GM19468 (cell line): ENCODE results near the gene SLC12A3.
"Not testable (repeated sequence)": the region's sequence is repeated elsewhere in the genome, so short reads cannot be mapped to it uniquely, and the experiment has no call there.

Experiments
- ATAC-seq: cut with Tn5 transposase; IDR thresholded peaks from one replicate; pipeline ENCODE4 v1.9.1; 2021; ENCODE audit warnings: mild to moderate bottlenecking, moderate library complexity, moderate number of reproducible peaks; ENCODE audit not compliant: unreplicated experiment; ENCODE audit errors: extremely low read depth

The SLC12A3 gene

GRCh38 chr16:56934599-56935145 is 69.7 kb downstream of the SLC12A3 start:
- not testable (repeated sequence) for ATAC-seq

GRCh38 chr16:56935201-56935600 is 70.2 kb downstream of the SLC12A3 start:
- ATAC-seq = no peak

- no peak for ATAC-seq
Observed at GRCh38 chr16:56936491-56936890, 71.5 kb downstream of the SLC12A3 start.

DNA sequence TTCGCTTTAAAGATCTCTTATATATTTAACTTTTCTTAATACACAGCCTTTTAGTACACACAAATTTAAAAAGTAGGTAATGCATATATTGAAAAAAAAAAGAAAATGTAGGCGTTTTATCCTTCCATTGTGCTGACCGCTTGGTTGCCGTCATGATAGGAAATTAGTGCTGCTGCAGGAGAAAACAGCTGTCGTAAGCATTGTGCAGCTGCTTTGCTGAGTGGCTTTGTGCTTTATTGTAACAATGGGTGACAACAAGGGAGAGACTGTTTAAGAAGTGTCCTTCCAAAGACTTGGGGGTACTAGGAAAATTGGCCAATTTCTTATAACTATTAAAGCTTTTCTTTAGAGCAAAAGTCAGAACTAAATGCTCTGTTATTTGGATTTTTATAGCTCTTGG is 71.9 kb downstream of the SLC12A3 start:
- ATAC-seq = no peak

DNA sequence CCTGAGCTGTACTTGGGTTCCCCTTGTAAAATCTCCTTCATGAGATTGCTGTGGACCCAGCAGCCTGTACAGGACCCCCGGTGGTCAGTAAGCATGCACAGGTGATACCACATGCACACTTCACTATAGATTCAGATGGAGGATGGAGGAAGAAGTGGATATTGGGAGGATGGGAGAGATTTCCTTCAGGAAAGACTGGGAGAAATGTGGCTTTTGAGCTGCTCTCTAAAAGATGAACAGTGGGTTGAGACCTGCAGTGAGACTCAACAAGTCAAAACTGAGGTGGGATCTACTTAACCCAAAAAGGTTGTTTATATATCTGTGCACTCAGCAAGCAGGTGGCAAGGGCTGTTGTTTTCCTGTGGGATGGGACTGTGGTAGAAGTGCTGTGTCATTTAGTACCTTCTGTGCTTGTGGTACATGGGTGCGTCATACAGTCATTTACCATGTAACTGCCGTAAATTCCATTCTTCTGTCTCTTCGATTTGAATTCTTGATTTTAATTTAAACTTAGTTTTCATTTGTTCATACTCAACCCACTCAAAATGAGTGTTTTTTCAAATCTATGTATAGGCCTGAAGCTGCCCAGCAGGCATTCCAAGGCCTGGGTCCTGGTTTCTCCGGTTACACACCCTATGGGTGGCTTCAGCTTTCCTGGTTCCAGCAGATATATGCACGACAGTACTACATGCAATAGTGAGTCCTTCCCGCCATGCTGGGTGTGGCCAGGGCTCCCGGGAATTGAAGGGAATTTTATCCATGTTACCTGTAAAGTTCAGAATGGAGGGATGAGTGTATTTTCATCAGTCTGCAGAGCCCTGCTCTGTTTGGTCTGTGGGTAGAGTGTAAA is 73.9 kb downstream of the SLC12A3 start:
- no peak for ATAC-seq

DNA sequence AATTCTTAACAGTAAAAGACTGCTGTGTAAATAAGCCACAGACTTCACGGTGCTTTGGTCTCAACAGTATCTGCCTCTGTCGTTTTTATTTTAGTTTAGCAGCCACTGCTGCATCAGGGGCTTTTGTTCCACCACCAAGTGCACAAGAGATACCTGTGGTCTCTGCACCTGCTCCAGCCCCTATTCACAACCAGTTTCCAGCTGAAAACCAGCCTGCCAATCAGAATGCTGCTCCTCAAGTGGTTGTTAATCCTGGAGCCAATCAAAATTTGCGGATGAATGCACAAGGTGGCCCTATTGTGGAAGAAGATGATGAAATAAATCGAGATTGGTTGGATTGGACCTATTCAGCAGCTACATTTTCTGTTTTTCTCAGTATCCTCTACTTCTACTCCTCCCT is 74.8 kb downstream of the SLC12A3 start:
- ATAC-seq = no peak

DNA sequence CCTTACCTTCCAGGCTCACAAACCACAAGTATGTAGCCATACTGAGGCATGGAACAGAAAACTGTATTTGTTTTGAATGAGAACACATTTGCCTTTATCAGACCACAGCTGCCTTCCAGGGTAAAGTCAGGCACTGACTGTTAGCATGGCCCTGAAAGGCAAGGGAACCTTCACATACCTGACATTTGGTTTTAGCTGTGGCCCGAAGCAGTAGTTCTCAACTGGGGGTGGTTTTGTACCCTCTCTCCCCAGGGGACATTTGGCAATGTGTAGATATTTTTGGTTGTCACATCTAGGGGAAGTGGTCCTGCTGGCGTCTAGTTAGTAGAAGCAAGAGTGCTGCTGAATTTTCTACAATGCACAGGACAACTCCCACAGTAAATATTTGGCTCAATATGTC is 76.1 kb downstream of the SLC12A3 start:
- no peak for ATAC-seq

GRCh38 chr16:56941856-56942331 is 76.9 kb downstream of the SLC12A3 start:
- no peak for ATAC-seq

GRCh38 chr16:56943761-56944375 is 78.9 kb downstream of the SLC12A3 start:
- ATAC-seq = no peak

DNA sequence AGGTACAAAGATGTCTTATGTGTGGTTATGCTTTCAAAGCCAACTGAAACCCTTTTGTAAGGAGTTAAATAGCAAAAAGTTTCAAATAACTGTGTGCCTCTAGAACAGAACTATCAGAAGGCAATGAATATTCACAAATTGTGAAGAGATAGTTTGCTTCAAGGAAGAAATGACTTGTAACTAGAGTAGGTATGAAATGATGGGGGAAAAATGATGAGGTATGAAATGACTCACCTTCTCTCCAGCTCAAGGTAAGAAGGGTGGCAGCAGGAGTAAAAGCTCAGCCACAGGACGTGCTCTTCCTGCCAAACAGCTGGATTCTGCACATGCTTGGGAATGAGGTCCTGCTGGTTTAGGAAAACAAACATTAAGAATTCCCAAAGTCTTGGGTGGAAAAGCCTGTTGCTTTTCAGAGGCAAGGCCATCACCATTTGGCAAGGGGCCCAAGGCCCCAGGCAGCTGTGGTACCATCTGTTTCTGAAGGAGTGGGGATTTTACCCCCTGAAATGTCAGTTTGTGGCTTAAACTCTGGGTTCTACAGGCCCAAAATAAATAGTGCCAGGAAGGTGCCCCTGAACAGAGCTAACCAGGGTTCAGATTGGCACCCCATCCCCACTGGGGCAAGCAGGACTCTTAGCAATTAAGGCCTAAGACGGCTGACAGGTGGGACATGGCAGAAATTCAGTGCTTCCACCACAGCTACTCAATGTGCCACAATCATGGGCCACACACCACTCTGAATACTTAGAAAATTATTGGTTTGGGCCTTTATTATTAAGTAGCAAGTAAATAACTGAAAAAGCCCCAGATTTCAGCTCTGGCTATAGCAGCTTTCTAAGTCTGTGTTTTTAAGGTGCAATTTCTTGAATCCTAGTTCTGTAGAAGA is 80.2 kb downstream of the SLC12A3 start:
- no peak for ATAC-seq

DNA sequence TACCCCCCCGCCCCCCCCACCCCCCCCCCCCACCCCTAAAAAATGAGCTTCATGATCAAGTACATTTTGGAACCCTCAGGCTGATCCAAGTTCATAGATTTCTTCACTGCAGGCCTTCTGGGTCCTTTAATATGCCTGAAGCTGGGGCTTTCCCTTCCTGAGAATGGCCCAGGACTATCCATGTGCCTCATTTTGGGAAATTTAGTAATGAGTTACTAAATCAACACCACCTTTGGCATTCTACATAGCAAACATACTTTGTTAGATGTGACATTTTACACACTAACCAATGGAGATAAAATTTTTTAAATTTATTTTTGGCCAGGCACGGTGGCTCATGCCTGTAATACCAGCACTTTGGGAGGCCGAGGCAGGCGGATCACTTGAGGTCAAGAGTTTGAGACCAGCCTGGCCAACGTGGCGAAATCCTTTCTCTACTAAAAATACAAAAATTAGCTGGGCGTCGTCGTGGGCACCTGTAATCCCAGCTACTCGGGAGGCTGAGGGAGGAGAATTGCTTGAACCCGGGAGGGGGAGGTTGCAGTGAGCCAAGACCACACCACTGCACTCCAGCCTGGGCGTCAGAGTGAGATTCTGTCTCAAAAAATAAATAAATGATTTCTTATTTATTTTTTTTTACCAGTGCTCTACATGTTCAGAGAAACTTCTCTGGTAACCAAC is 81.0 kb downstream of the SLC12A3 start:
- ATAC-seq = no peak

- ATAC-seq = no peak
Observed at GRCh38 chr16:56946767-56947603, 82.0 kb downstream of the SLC12A3 start.

DNA sequence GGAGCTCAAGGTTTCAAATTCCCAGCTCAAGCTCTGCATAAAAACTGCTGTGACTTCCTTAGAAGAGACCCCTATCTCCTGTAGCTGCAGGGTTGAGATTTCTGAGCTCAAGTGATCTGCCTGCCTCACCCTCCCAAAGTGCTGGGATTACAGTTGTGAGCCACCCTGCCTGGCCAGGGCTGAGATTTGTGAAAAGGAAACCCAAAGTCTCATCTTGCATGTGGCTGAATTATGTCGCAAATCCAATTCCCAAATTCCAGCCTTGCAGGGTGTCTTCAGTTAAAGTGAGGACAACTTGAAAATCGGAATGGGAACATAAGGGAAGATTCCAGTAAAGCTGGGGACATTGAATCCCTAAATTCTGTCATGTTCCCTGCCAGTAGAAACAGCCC is 82.6 kb downstream of the SLC12A3 start:
- no peak for ATAC-seq

DNA sequence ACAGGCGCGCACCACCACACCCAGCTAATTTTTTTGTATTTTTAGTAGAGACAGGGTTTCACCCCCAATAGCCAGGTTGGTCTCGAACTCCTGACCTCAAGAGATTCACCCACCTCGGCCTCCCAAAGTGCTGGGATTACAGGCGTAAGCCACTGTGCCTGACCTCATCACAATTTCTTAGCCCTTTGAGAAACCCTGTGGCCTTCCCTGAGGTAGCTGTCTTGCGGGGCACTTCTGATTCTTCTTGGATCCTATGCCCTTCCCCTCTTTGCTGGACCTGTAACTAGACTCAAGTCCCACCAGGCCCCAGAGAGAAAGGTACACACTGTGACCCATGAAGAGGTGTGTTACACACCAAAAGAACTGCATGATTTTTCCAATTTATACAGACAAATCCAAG is 83.2 kb downstream of the SLC12A3 start:
- no peak for ATAC-seq

GRCh38 chr16:56950051-56950450 is 85.0 kb downstream of the SLC12A3 start:
- no peak for ATAC-seq

- ATAC-seq = no peak
Observed at GRCh38 chr16:56950455-56950854, 85.4 kb downstream of the SLC12A3 start.

DNA sequence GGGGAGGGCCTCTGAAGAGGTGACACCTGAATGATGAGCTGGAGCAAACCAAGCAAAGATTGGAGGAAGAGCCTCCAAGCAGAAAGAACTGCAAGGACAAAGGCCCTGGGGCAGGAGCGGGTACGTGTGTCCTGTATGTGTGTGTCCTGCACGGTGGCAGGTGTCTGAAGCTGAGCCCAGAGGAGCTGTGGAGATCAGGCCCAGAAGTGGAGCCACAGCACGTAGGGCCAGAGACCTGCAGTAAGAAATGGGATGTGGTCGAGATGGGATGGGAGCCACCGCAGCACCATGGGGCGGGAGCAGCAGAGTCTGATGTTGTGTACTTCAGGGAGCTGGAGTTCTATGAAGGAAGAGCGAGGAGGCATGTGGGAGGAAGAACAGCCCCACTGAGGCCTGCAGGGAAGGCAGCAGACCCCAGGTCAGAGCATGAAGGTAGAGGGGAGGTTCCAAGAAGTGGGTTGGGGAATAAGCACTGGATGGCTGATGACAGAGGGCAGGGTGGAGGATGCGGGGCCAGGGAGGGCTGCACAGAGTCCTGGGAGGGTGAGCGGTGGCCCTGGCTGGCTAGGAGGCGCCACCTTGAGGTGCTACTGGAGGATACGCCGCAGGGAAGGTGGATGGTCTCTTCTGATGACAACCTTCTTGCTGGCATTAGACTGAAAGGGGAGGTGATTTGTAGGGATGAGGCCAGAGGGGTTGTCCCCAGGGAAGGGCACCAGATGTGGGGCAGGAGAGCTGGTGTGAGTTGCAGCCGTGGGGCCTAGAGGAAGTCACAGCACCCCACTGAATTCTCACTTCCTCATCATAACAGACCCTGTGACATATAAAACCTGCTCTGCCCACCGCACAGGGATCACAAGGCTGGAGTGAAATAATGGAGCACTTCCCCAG is 86.1 kb downstream of the SLC12A3 start:
- peak; percentile 36 for ATAC-seq

- no peak for ATAC-seq
Observed at GRCh38 chr16:56953006-56953405, 88.0 kb downstream of the SLC12A3 start.
